Measurements from ENCODE around the gene ARHGAP30.

GRCh38 chr1:161106431-161106830 lies 36.7 kb upstream of the ARHGAP30 start:
- TF ChIP-seq CTCF (conservative IDR thresholded peaks at IDR 0.05 in 1 of 2, IDR thresholded peaks at IDR 0.05 in 1 of 2; ENCODE audit: low read depth in 1 of 2, low read length in 2 of 2) (no peak), EZH2 (IDR thresholded peaks at IDR 0.05; ENCODE audit: low read length, missing control alignments) (no peak)

Data from fibroblast of lung (primary cell).